ENCODE data around the gene SUCLG1.
"Not testable (repeated sequence)": the region's sequence is repeated elsewhere in the genome, so short reads cannot be mapped to it uniquely, and the experiment has no call there.

The SUCLG1 gene

GRCh38 chr2:84417453-84418145 lies 41.5 kb downstream of the SUCLG1 start:
- no peak for DNase-seq

DNA sequence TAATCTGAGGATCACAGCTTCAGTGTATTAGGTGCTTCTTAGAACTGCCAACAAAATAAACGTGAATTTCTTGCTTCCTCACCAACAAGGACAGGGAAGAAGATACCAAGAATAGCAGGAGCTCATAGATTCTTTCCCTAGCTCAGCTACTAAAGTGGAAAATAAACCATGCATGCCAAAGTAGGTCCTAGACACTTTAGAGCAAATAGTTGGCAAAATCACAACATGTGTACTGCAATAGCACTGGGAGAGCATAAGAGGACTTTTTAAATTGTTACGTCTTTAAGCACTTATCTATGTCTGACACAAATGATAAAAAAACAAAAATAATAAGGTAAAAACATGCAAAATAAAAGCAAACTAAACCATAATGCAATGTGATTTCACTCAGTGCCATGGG lies 49.5 kb downstream of the SUCLG1 start:
- DNase-seq: no peak

DNA sequence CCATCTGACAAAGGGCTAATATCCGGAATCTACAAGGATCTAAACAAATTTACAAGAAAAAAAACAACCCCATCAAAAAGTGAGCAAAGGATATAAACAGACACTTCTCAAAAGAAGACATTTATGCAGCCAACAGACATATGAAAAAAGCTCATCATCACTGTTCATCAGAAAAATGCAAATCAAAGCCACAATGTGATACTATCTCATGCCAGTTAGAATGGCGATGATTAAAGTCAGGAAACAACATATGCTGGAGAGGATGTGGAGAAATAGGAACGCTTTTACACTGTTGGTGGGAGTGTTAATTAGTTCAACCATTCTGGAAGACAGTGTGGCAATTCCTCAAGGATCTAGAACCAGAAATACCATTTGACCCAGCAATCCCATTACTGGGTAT lies 57.0 kb downstream of the SUCLG1 start:
- not testable (repeated sequence) for DNase-seq

DNA sequence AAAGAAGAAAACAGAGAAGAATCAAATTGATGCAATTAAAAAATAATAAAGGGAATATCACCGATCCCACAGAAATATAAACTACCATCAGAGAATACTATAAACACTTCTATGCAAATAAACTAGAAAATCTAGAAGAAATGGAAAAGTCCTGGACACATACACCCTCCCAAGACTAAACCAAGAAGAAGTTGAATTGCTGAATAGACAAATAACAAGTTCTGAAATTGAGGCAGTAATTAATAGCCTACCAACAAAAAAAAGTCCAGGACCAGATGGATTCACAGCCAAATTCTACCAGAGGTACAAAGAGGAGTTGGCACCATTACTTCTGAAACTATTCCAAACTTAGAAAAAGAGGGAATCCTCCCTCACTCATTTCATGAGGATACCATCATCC lies 59.2 kb downstream of the SUCLG1 start:
- DNase-seq: not testable (repeated sequence)

GRCh38 chr2:84395820-84396219 lies 63.3 kb downstream of the SUCLG1 start:
- DNase-seq: no peak

DNA sequence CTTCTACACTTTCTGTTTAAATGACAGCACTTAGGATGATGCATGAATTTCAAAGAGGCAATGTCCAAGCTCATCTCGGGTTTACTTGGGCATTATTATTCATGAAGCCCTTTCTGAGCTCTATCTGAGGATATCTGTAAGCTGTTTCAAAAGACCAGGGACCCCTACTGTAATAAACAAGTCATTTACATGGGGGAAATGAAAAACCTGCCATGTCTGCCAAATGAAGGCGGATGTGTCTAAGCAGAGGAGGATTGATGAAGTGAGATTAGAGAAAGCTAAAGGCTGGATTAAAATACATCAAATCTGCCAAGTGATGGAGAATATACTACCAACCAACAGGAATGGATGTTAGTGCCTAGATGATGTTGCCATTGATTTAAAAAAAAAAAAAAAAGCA lies 64.5 kb downstream of the SUCLG1 start:
- no peak for DNase-seq

DNA sequence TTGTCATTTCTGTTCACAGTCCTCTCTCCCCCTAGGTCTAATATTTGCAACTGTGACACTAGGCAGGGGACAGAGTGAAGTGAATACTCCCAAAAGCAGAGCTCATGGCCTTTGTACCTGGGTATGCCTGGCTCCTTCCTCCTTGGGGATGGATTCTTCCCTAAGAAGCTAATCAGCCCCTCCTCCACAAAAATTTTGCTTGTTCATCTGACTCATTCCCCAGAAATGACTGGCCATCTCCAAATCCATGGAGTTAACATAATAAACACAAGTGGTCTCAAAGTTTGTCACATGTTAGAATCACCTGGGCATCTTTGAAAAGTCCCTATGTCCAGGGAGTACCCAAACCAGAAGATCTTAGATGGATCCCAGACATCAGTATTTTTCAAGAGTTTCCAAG lies 65.3 kb downstream of the SUCLG1 start:
- no peak for DNase-seq

GRCh38 chr2:84389794-84390193 lies 69.3 kb downstream of the SUCLG1 start:
- no peak for DNase-seq

DNA sequence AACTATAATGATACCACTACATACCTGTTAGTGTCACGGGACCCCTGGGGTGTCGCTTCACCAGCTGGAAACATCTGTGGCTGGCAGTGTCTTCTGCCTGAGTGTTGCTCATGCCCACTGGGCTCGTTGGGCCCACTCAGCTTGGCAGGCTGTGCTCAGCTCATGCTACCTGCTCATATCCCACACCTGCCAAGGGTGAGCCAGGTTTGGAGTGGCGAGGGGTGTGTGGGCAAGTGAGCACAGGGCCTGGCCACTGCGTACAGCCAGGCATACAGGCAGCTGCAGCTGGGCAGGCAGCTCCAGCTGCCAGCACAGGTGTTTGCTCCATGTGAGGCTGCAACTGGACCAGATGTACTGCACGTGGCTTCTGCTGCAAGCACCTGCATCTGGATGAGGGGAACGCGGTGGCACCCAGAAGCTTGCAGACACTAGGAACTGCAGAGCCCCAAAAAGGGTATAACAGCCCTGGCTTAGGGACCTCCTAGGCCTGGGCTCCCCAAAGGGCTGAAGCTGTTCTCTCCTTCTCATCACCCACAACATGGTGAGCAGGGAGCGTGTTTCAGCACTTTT lies 70.1 kb downstream of the SUCLG1 start:
- DNase-seq: no peak

GRCh38 chr2:84388133-84388532 lies 70.9 kb downstream of the SUCLG1 start:
- no peak for DNase-seq

- DNase-seq: no peak
Observed at GRCh38 chr2:84386336-84387040, 72.6 kb downstream of the SUCLG1 start.

GRCh38 chr2:84383271-84383670 lies 75.8 kb downstream of the SUCLG1 start:
- DNase-seq: no peak

- no peak for DNase-seq
Observed at GRCh38 chr2:84380875-84381274, 78.2 kb downstream of the SUCLG1 start.

- DNase-seq: no peak
Observed at GRCh38 chr2:84378960-84379359, 80.1 kb downstream of the SUCLG1 start.

- DNase-seq: no peak
Observed at GRCh38 chr2:84375020-84375419, 84.1 kb downstream of the SUCLG1 start.

- DNase-seq: no peak
Observed at GRCh38 chr2:84373866-84374265, 85.2 kb downstream of the SUCLG1 start.

Data from NCI-H1092 treated with DMSO at 0.1 percent for 48 hours (cell line).